ENCODE data around the gene HELZ.
A peak's percentile ranks its signal among the peaks of the same experiment; 100 is the strongest.
"Not testable (repeated sequence)": the region's sequence is repeated elsewhere in the genome, so short reads cannot be mapped to it uniquely, and the experiment has no call there.

The HELZ gene

GRCh38 chr17:67145183-67145805 is 99.7 kb downstream of the HELZ start:
- no peak for DNase-seq (ENCODE audit: low read depth in 2 of 2)

- DNase-seq (ENCODE audit: low read depth in 2 of 2) = no peak
Observed at GRCh38 chr17:67143318-67143717, 101.7 kb downstream of the HELZ start.

- not testable (repeated sequence) for DNase-seq (ENCODE audit: low read depth in 2 of 2)
Observed at GRCh38 chr17:67142030-67142429, 103.0 kb downstream of the HELZ start.

GRCh38 chr17:67139784-67140665 is 105.0 kb downstream of the HELZ start:
- no peak for DNase-seq (ENCODE audit: low read depth in 2 of 2)

GRCh38 chr17:67139289-67139688 is 105.7 kb downstream of the HELZ start:
- no peak for DNase-seq (ENCODE audit: low read depth in 2 of 2)

GRCh38 chr17:67138392-67138791 is 106.6 kb downstream of the HELZ start:
- no peak for DNase-seq (ENCODE audit: low read depth in 2 of 2)

- DNase-seq (ENCODE audit: low read depth in 2 of 2) = no peak
Observed at GRCh38 chr17:67137860-67138259, 107.1 kb downstream of the HELZ start.

GRCh38 chr17:67137026-67137370 is 108.0 kb downstream of the HELZ start:
- no peak for DNase-seq (ENCODE audit: low read depth in 2 of 2)

GRCh38 chr17:67136191-67137025 is 108.6 kb downstream of the HELZ start:
- DNase-seq (ENCODE audit: low read depth in 2 of 2) = peak in 1 of 2 experiments; percentile 30

- DNase-seq (ENCODE audit: low read depth in 2 of 2) = no peak
Observed at GRCh38 chr17:67133161-67133560, 111.8 kb downstream of the HELZ start.

GRCh38 chr17:67132366-67132765 is 112.6 kb downstream of the HELZ start:
- DNase-seq (ENCODE audit: low read depth in 2 of 2) = no peak

- DNase-seq (ENCODE audit: low read depth in 2 of 2) = no peak
Observed at GRCh38 chr17:67130768-67131167, 114.2 kb downstream of the HELZ start.

- DNase-seq (ENCODE audit: low read depth in 2 of 2) = no peak
Observed at GRCh38 chr17:67129283-67129682, 115.7 kb downstream of the HELZ start.

- DNase-seq (ENCODE audit: low read depth in 2 of 2) = no peak
Observed at GRCh38 chr17:67128700-67129099, 116.3 kb downstream of the HELZ start.

- no peak for DNase-seq (ENCODE audit: low read depth in 2 of 2)
Observed at GRCh38 chr17:67127925-67128324, 117.1 kb downstream of the HELZ start.

GRCh38 chr17:67126983-67127382 is 118.0 kb downstream of the HELZ start:
- no peak for DNase-seq (ENCODE audit: low read depth in 2 of 2)

- DNase-seq (ENCODE audit: low read depth in 2 of 2) = not testable (repeated sequence)
Observed at GRCh38 chr17:67126543-67126942, 118.5 kb downstream of the HELZ start.

- DNase-seq (ENCODE audit: low read depth in 2 of 2) = no peak
Observed at GRCh38 chr17:67125924-67126323, 119.1 kb downstream of the HELZ start.

- DNase-seq (ENCODE audit: low read depth in 2 of 2) = no peak
Observed at GRCh38 chr17:67125417-67125816, 119.6 kb downstream of the HELZ start.

- DNase-seq (ENCODE audit: low read depth in 2 of 2) = no peak
Observed at GRCh38 chr17:67124450-67125148, 120.4 kb downstream of the HELZ start.

GRCh38 chr17:67123699-67124098 is 121.3 kb downstream of the HELZ start:
- DNase-seq (ENCODE audit: low read depth in 2 of 2) = no peak
